IMR-90 (cell line): ENCODE results near the gene PLLP. TPM values are rescaled to one million over a fixed set of nuclear protein-coding genes. Genes with fewer than 3 reads are reported as not detected.

Experiments
- ATAC-seq: fragments of 200-7000 bp; cut with Tn5 transposase; 2 replicates; pipeline ENCODE4 v1.9.1; 2020; ENCODE audit warnings: low read depth, mild to moderate bottlenecking, moderate library complexity
- BruUV-seq: library from RNA; stranded (reverse); fragments of 400-500 nt; replicated peaks from 2 replicates; lab custom pipeline; 2021; lab: Mats Ljungman, UMichigan
- CTCF ChIA-PET: fragments of 300-600 bp; formaldehyde crosslinking; extraction: SDS; loops from one replicate; lab custom pipeline; 2021; ENCODE audit warnings: antibody characterized with exemption; lab: Yijun Ruan, JAX
- POLR2A ChIA-PET: fragments of 300-600 bp; sonication (Branson Sonifier 250); formaldehyde crosslinking; loops from one replicate; lab custom pipeline; 2022; ENCODE audit warnings: antibody characterized with exemption; ENCODE audit not compliant: unreplicated experiment; lab: Charles Lee
- DNase-seq: peaks from one replicate; pipeline ENCODE4 v3.0.0; 2013
- H2AFZ ChIP-seq: replicated peaks from 2 replicates; pipeline ENCODE3; 2013; ENCODE audit warnings: low read length, mild to moderate bottlenecking; ENCODE audit not compliant: poor library complexity
- H2AK5ac ChIP-seq: 2 replicates; pipeline ENCODE4 v1.6.1; 2013; ENCODE audit warnings: low read depth, low read length, inconsistent platforms
- H2AK9ac ChIP-seq: replicated peaks from 2 replicates; pipeline ENCODE3; 2013; ENCODE audit warnings: mild to moderate bottlenecking, low read depth, low read length, moderate library complexity; ENCODE audit not compliant: poor library complexity
- H2BK120ac ChIP-seq: 2 replicates; pipeline ENCODE4 v1.6.1; 2013; ENCODE audit warnings: low read depth, low read length, inconsistent platforms
- H2BK15ac ChIP-seq: 3 replicates; pipeline ENCODE4 v1.6.1; 2013; ENCODE audit warnings: low read depth, low read length, inconsistent platforms
- H2BK20ac ChIP-seq: 2 replicates; pipeline ENCODE4 v1.6.1; 2013; ENCODE audit warnings: low read depth, mild to moderate bottlenecking, inconsistent platforms, low read length, moderate library complexity
- H2BK5ac ChIP-seq: 2 replicates; pipeline ENCODE4 v1.6.1; 2013; ENCODE audit warnings: mild to moderate bottlenecking, low read depth, low read length, inconsistent platforms; ENCODE audit not compliant: poor library complexity, severe bottlenecking
- H3K14ac ChIP-seq: replicated peaks from 2 replicates; pipeline ENCODE4 v1.6.1; 2013; ENCODE audit warnings: low read depth, low read length, inconsistent platforms
- H3K18ac ChIP-seq: 2 replicates; pipeline ENCODE4 v1.6.1; 2013; ENCODE audit warnings: low read depth, low read length, control low read depth
- H3K23ac ChIP-seq: 2 replicates; pipeline ENCODE4 v1.6.1; 2013; ENCODE audit warnings: low read depth, low read length, inconsistent platforms
- H3K27ac ChIP-seq: 2 replicates; pipeline ENCODE4 v1.5.1; 2013; ENCODE audit warnings: mild to moderate bottlenecking, control low read depth, low read length; ENCODE audit not compliant: insufficient read depth
- H3K27me3 ChIP-seq: 2 replicates; pipeline ENCODE4 v1.6.1; 2013; ENCODE audit warnings: low read length; ENCODE audit not compliant: control insufficient read depth, insufficient read depth
- H3K36me3 ChIP-seq: 2 replicates; pipeline ENCODE4 v1.6.1; 2013; ENCODE audit warnings: low read length, mixed read lengths; ENCODE audit not compliant: control insufficient read depth, insufficient read depth
- H3K4ac ChIP-seq: 2 replicates; pipeline ENCODE4 v1.6.1; 2013; ENCODE audit warnings: low read depth, low read length, inconsistent platforms
- H3K4me1 ChIP-seq: 2 replicates; pipeline ENCODE4 v1.6.1; 2013; ENCODE audit warnings: low read length, mixed read lengths; ENCODE audit not compliant: control insufficient read depth, insufficient read depth
- H3K4me2 ChIP-seq: 2 replicates; pipeline ENCODE4 v1.6.1; 2013; ENCODE audit warnings: low read depth, mild to moderate bottlenecking, control low read depth, low read length, moderate library complexity
- H3K4me3 ChIP-seq: 2 replicates; pipeline ENCODE4 v1.5.1; 2013; ENCODE audit warnings: low read depth, mild to moderate bottlenecking, control low read depth, low read length, moderate library complexity; ENCODE audit not compliant: insufficient read depth
- H3K56ac ChIP-seq: 2 replicates; pipeline ENCODE4 v1.6.1; 2013; ENCODE audit warnings: low read length, inconsistent platforms; ENCODE audit not compliant: insufficient read depth; ENCODE audit errors: extremely low read depth
- H3K79me1 ChIP-seq, 2 experiments: 2 replicates each; pipeline ENCODE4 v1.6.1; 2013; ENCODE audit warnings: low read length in 2 of 2, inconsistent platforms in 1 of 2, low read depth in 1 of 2
- H3K9ac ChIP-seq: 2 replicates; pipeline ENCODE4 v1.6.1; 2013; ENCODE audit warnings: low read depth, low read length, control low read depth
- H3K9me1 ChIP-seq: 2 replicates; pipeline ENCODE4 v1.6.1; 2013; ENCODE audit warnings: low read length, inconsistent platforms; ENCODE audit not compliant: insufficient read depth
- H3K9me3 ChIP-seq: 2 replicates; pipeline ENCODE4 v1.6.1; 2013; ENCODE audit warnings: low read length; ENCODE audit not compliant: control insufficient read depth, insufficient read depth
- H4K20me1 ChIP-seq: 2 replicates; pipeline ENCODE4 v1.6.1; 2013; ENCODE audit warnings: low read length, inconsistent platforms; ENCODE audit not compliant: insufficient read depth
- H4K5ac ChIP-seq: 2 replicates; pipeline ENCODE4 v1.6.1; 2013; ENCODE audit warnings: mild to moderate bottlenecking, low read depth, low read length, control low read depth
- H4K8ac ChIP-seq, 2 experiments: 2 replicates each; pipeline ENCODE4 v1.6.1; 2013; ENCODE audit warnings: low read depth in 2 of 2, low read length in 2 of 2, control low read depth in 1 of 2, inconsistent platforms in 1 of 2
- H4K91ac ChIP-seq: 2 replicates; pipeline ENCODE4 v1.6.1; 2013; ENCODE audit warnings: low read depth, low read length, inconsistent platforms; ENCODE audit not compliant: insufficient read depth
- MAZ ChIP-seq: IDR thresholded peaks from 2 replicates; pipeline ENCODE4 v1.6.1; 2012; ENCODE audit warnings: low read depth, mild to moderate bottlenecking, low read length, improper control_type of control experiment, moderate library complexity, borderline replicate concordance
- MXI1 ChIP-seq: IDR thresholded peaks from 2 replicates; pipeline ENCODE4 v1.6.1; 2012; ENCODE audit warnings: low read depth, mild to moderate bottlenecking, low read length, moderate library complexity, borderline replicate concordance
- NFE2L2 ChIP-seq: fragments of 150-350 bp; IDR thresholded peaks from 2 replicates; pipeline ENCODE4 v1.6.1; 2016; ENCODE audit warnings: low read depth, mild to moderate bottlenecking, low read length
- POLR2A ChIP-seq: IDR thresholded peaks from 2 replicates; pipeline ENCODE4 v1.6.1; 2012; ENCODE audit warnings: mild to moderate bottlenecking, low read depth, low read length
- RFX5 ChIP-seq: IDR thresholded peaks from 2 replicates; pipeline ENCODE4 v1.8.0; 2012; ENCODE audit warnings: low read depth, mild to moderate bottlenecking, low read length, moderate library complexity
- WGBS, 2 experiments: methylation state at CpG; one replicate each; pipeline versions ENCODE4 v1.1.5 to v1.1.7; 2013; ENCODE audit warnings: missing lambda C conversion rate in 2 of 2; ENCODE audit not compliant: insufficient read length in 1 of 2; ENCODE audit errors: extremely low coverage in 2 of 2; 5-methylcytosine and 5-hydroxymethylcytosine counted together
- dilution Hi-C: fragments of 300-500 bp; cut with HindIII; formaldehyde crosslinking; loops from one replicate; pipeline ENCODE4 v1.14.3; 2018; ENCODE audit warnings: low sequenced_read_pairs; ENCODE audit not compliant: unreplicated experiment
- in situ Hi-C: fragments of 300-500 bp; cut with MboI; formaldehyde crosslinking; loops from 3 replicates; pipeline ENCODE4 v1.14.3; 2019; ENCODE audit warnings: low sequenced_read_pairs, inconsistent platforms, mixed read lengths
- intact Hi-C: fragments of 100-400 bp; cut with micrococcal nuclease; formaldehyde crosslinking; loops from 2 replicates; pipeline ENCODE4 v1.10.0; 2022
- polyA plus RNA-seq, 3 experiments: library from polyadenylated mRNA; depleted of rRNA; stranded (reverse); fragments of >200 nt; gene quantifications; 2 replicates each; pipeline ENCODE4 v1.2.3, GENCODE V29; 2012; ENCODE audit warnings: low replicate concordance in 1 of 3
- total RNA-seq: library from RNA; depleted of rRNA; stranded (reverse); fragments of >200 nt; gene quantifications from 2 replicates; pipeline ENCODE4 v1.2.3, GENCODE V29; 2012
- TF ChIP-seq, protein P1 (sequence below): fragments of 150-350 bp; IDR thresholded peaks from 2 replicates; pipeline ENCODE4 v1.6.1; 2017; ENCODE audit warnings: mild to moderate bottlenecking, antibody characterized with exemption, low read length, low read depth
- TF ChIP-seq, protein P2 (sequence below): fragments of 150-350 bp; IDR thresholded peaks from 2 replicates; pipeline ENCODE4 v1.6.1; 2016; ENCODE audit warnings: low read depth, mild to moderate bottlenecking, low read length, moderate library complexity, borderline replicate concordance

Gene PLLP
- total and polyA plus RNA-seq, 2 of the 4 experiments (the other 2 are of a cell fraction) = 0.05 TPM; not detected in 1

DNA sequence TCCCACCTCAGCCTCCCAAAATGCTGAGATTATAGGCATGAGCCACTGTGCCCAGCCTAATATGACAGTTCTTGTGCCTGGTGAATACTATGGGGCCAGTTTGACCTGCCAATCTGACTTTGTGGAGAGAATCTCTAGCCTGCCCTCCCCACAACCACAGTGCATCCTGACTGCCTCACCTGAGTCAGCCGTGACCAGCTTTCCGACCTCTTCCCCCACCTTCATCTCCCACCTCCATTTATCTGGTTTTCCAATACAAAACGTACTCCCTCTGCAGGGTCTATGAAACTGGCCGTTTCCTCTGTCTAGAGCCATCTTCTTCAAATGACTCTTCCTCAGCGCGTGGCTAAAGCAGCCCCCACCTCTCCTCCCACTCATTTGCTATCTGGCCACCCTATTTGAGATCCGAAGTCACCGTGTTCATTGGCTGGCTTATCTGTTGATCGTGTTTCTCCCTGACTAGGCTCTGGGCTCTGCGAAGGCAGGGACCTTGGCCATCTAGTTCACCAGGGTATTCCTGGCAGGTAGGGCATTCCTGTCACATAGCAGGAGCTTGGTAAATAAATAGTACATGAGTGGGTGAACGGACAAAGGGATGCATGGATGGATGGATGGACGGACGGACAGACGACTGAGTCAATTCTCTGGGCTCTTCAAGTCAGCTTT lies 22.3 kb upstream of the PLLP start:
- Histone ChIP-seq H4K8ac (no peak overlapping the region), H3K18ac (no peak overlapping the region), H3K56ac (no peak overlapping the region), H4K5ac (no peak overlapping the region), H4K20me1 (no peaks in the 10 kb centered on the region), H3K9ac (no peak overlapping the region), H2BK15ac (no peak overlapping the region), H2AK9ac (no peak overlapping the region), H2BK120ac (no peak overlapping the region), H3K4ac (no peak overlapping the region), H3K9me1 (no peaks in the 10 kb centered on the region), H4K91ac (no peak overlapping the region), H3K27ac (no peak overlapping the region), H3K4me1 (peaks cover 3% of the 10 kb centered on the region; the same call in 1 of the 2 replicates), H2AK5ac (no peak overlapping the region), H3K36me3 (no peaks in the 10 kb centered on the region), H2BK5ac (no peak overlapping the region), H2AFZ (peak overlapping the region; percentile 8), H3K9me3 (no peaks in the 10 kb centered on the region), H3K27me3 (peaks cover 47% of the 10 kb centered on the region), H3K23ac (no peak overlapping the region), H2BK20ac (no peak overlapping the region), H3K4me3 (no peak overlapping the region), H3K4me2 (no peak overlapping the region), H3K79me1 (no peaks in the 10 kb centered on the region), H3K14ac (no peak overlapping the region)
- in situ Hi-C loops = no loop called here
- ChIA-PET POLR2A (interaction anchor here (1.1 kb wide), 1 partner anchor 110 kb away, joined by 4 read pairs; no protein-coding TSS in a partner anchor), CTCF (no interaction called here)
- intact Hi-C loops = no loop called here
- TF ChIP-seq MAZ = no peak
- TF ChIP-seq NFE2L2 = no peak
- no peak for TF ChIP-seq MXI1
- TF ChIP-seq POLR2A = no peak
- TF ChIP-seq, protein P1, sequence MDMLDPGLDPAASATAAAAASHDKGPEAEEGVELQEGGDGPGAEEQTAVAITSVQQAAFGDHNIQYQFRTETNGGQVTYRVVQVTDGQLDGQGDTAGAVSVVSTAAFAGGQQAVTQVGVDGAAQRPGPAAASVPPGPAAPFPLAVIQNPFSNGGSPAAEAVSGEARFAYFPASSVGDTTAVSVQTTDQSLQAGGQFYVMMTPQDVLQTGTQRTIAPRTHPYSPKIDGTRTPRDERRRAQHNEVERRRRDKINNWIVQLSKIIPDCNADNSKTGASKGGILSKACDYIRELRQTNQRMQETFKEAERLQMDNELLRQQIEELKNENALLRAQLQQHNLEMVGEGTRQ = no peak
- TF ChIP-seq, protein P2, sequence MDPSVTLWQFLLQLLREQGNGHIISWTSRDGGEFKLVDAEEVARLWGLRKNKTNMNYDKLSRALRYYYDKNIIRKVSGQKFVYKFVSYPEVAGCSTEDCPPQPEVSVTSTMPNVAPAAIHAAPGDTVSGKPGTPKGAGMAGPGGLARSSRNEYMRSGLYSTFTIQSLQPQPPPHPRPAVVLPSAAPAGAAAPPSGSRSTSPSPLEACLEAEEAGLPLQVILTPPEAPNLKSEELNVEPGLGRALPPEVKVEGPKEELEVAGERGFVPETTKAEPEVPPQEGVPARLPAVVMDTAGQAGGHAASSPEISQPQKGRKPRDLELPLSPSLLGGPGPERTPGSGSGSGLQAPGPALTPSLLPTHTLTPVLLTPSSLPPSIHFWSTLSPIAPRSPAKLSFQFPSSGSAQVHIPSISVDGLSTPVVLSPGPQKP = no peak
- no peak for TF ChIP-seq RFX5
- dilution Hi-C loops = no loop called here
- no TSS peak for BruUV-seq
- WGBS, 2 experiments = 66% methylated on average over 7 of the region's 14 CpGs; no CpG with 5 or more reads in 1 of the 2 experiments
- no peak for ATAC-seq
- DNase-seq = no peak
